K562 (cell line): ENCODE data around the gene AMFR. TPM values are rescaled to one million over a fixed set of nuclear protein-coding genes. Genes with fewer than 3 reads are reported as not detected.

Source experiments
- GTF2E2 ChIP-seq: fragments of 200-800 bp; sonication (Bioruptor generic); IDR thresholded peaks from 2 replicates; pipeline ENCODE4 v1.6.1; 2016; ENCODE audit warnings: missing genetic modification characterization, missing compliant biosample characterization
- GTF2F1 ChIP-seq: IDR thresholded peaks from 2 replicates; pipeline ENCODE4 v1.6.1; 2011; ENCODE audit warnings: low read depth, low read length, improper control_type of control experiment
- JUND ChIP-seq, 2 experiments: IDR thresholded peaks; 2 replicates in 1 of 2; 3 replicates in 1 of 2; pipeline ENCODE4 v1.6.1; 2011; ENCODE audit warnings: borderline replicate concordance in 2 of 2, low read depth in 2 of 2, low read length in 2 of 2, improper control_type of control experiment in 1 of 2, missing biosample characterization in 1 of 2, missing genetic modification characterization in 1 of 2, missing genetic modification reagents in 1 of 2
- MAZ ChIP-seq, 2 experiments: fragments of 450-650 bp in 1 of 2; sonication (generic) in 1 of 2; formaldehyde crosslinking; IDR thresholded peaks in 1 of 2; conservative IDR thresholded peaks in 1 of 2; 2 replicates each; pipeline versions ENCODE4 v1.4.0 to v1.5.0; 2020; ENCODE audit warnings: mild to moderate bottlenecking in 1 of 2, missing genetic modification reagents in 1 of 2
- PCBP2 ChIP-seq: fragments of 200-400 bp; formaldehyde crosslinking; IDR thresholded peaks from 2 replicates; pipeline ENCODE4 v1.6.1; 2018; ENCODE audit warnings: low read length, low read depth, mild to moderate bottlenecking, moderate library complexity; ENCODE audit not compliant: poor library complexity, severe bottlenecking
- SIX5 ChIP-seq, 2 experiments: IDR thresholded peaks; 2 replicates each; pipeline ENCODE4 v1.6.1; 2011; ENCODE audit warnings: low read length in 2 of 2, borderline replicate concordance in 1 of 2, low read depth in 1 of 2, mild to moderate bottlenecking in 1 of 2, moderate library complexity in 1 of 2; ENCODE audit not compliant: insufficient read depth in 1 of 2
- STAG1 ChIP-seq: sonication (generic); formaldehyde crosslinking; IDR thresholded peaks from 2 replicates; pipeline ENCODE4 v1.5.0; 2020; ENCODE audit warnings: missing genetic modification reagents, borderline replicate concordance
- VEZF1 ChIP-seq: fragments of 200-800 bp; sonication (Bioruptor generic); IDR thresholded peaks from 2 replicates; pipeline ENCODE4 v1.6.1; 2017; ENCODE audit warnings: missing genetic modification characterization, missing compliant biosample characterization
- ZBTB7A ChIP-seq: IDR thresholded peaks from 2 replicates; pipeline ENCODE4 v1.6.1; 2011; ENCODE audit warnings: low read depth, mild to moderate bottlenecking, low read length, moderate library complexity, borderline replicate concordance; ENCODE audit not compliant: control insufficient read depth
- polyA plus RNA-seq, 8 experiments: library from polyadenylated mRNA; depleted of rRNA in 4 of 8; stranded (reverse) in 5 of 8; unstranded in 3 of 8; fragments of >200 nt; fragmentation: Nextera tagmentation in 2 of 8; fragmentation: Illumina TruSeq in 1 of 8; extraction: Ambion mirVana in 2 of 8; extraction: Trizol in 1 of 8; gene quantifications; 2 replicates each; pipeline versions ENCODE4 v1.2.1 to v1.2.3, GENCODE V29; 2011 to 2014; ENCODE audit warnings: inconsistent platforms in 1 of 8, missing spikeins in 1 of 8
- total RNA-seq, 7 experiments: library from RNA; depleted of rRNA in 6 of 7; stranded (reverse); fragments of >200 nt in 6 of 7; fragmentation: Illumina TruSeq in 2 of 7; extraction: Trizol in 2 of 7; gene quantifications; 2 replicates each; pipeline versions ENCODE4 v1.2.1 to v1.2.3, GENCODE V29; 2011 to 2021; ENCODE audit warnings: low replicate concordance in 1 of 7
- TF ChIP-seq, protein P1 (sequence below): fragments of 450-650 bp; IDR thresholded peaks from 2 replicates; pipeline ENCODE4 v1.6.1; 2018; ENCODE audit not compliant: partially characterized antibody
- TF ChIP-seq, protein P2 (sequence below), 2 experiments: IDR thresholded peaks; 2 replicates each; pipeline ENCODE4 v1.6.1; 2012; ENCODE audit warnings: improper control_type of control experiment in 2 of 2, low read depth in 2 of 2, low read length in 2 of 2, borderline replicate concordance in 1 of 2
- TF ChIP-seq, protein P3 (sequence below): fragments of 250-450 bp; sonication (Bioruptor Pico); IDR thresholded peaks from 2 replicates; pipeline ENCODE4 v1.4.0; 2020; ENCODE audit warnings: mild to moderate bottlenecking, moderate library complexity

AMFR gene
- total and polyA plus RNA-seq, 9 of the 15 experiments (the other 6 are each of a cell fraction or from before 2014, with no cell fraction given) = 15.6 to 113 (median 58.4) TPM

DNA sequence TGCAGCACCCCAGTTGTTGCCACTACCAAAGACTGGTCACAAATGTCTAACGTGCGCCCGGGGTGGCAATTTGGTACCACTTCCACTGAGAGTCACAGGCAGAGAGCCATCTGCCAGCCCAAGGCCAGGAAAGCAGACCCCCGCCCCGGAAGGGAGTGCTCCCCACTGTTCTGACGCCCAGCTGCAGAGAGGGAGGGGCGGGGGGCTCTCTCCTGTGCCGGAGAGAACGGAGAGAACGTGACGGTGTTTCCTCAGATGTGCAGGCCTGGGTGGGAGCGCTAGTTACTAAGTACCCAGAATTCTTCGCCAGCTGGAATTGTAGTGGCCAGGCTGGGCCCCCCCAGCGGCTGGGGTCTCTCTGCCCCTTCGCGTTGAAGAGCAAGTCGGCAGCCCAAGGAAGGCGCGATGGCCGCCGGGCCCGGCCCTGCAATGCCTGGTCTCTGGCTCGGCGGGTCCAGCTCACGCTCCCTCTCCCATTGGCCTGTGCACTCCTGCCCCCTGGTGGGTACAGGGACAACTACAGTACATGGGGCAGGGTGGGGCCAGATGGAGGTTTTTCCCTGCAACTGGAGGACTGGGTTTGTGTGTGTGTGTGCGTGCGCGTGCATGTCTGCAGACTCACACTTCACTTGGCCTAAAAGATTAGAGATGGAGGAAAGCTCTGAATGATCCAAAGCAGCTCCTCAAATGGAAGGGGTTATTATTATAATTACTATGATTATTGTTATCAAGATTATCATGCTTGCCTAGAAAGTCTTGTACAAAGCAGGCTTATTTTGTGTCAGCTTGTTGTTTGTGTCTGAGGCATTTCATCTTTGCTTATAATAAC lies 107.1 kb downstream of the AMFR start (continued):
- TF ChIP-seq, protein P1, sequence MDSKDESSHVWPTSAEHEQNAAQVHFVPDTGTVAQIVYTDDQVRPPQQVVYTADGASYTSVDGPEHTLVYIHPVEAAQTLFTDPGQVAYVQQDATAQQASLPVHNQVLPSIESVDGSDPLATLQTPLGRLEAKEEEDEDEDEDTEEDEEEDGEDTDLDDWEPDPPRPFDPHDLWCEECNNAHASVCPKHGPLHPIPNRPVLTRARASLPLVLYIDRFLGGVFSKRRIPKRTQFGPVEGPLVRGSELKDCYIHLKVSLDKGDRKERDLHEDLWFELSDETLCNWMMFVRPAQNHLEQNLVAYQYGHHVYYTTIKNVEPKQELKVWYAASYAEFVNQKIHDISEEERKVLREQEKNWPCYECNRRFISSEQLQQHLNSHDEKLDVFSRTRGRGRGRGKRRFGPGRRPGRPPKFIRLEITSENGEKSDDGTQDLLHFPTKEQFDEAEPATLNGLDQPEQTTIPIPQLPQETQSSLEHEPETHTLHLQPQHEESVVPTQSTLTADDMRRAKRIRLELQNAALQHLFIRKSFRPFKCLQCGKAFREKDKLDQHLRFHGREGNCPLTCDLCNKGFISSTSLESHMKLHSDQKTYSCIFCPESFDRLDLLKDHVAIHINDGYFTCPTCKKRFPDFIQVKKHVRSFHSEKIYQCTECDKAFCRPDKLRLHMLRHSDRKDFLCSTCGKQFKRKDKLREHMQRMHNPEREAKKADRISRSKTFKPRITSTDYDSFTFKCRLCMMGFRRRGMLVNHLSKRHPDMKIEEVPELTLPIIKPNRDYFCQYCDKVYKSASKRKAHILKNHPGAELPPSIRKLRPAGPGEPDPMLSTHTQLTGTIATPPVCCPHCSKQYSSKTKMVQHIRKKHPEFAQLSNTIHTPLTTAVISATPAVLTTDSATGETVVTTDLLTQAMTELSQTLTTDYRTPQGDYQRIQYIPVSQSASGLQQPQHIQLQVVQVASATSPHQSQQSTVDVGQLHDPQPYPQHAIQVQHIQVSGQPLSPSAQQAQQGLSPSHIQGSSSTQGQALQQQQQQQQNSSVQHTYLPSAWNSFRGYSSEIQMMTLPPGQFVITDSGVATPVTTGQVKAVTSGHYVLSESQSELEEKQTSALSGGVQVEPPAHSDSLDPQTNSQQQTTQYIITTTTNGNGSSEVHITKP = no peak
- TF ChIP-seq, protein P2, sequence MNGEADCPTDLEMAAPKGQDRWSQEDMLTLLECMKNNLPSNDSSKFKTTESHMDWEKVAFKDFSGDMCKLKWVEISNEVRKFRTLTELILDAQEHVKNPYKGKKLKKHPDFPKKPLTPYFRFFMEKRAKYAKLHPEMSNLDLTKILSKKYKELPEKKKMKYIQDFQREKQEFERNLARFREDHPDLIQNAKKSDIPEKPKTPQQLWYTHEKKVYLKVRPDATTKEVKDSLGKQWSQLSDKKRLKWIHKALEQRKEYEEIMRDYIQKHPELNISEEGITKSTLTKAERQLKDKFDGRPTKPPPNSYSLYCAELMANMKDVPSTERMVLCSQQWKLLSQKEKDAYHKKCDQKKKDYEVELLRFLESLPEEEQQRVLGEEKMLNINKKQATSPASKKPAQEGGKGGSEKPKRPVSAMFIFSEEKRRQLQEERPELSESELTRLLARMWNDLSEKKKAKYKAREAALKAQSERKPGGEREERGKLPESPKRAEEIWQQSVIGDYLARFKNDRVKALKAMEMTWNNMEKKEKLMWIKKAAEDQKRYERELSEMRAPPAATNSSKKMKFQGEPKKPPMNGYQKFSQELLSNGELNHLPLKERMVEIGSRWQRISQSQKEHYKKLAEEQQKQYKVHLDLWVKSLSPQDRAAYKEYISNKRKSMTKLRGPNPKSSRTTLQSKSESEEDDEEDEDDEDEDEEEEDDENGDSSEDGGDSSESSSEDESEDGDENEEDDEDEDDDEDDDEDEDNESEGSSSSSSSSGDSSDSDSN (IDR thresholded peaks at IDR 0.05; ENCODE audit: borderline replicate concordance in 1 of 2, low read depth in 2 of 2, low read length in 2 of 2) = 0 out of 4 replicates have a peak, but pooled peaks of 1 of the 2 experiments have one; percentile 46
- TF ChIP-seq MAZ (CRISPR knock-in tag; conservative IDR thresholded peaks at IDR 0.05 in 1 of 2, IDR thresholded peaks at IDR 0.05 in 1 of 2) = peak; percentile 48 to 92; a peak in 3 of 4 replicates
- TF ChIP-seq ZBTB7A = no peak
- TF ChIP-seq JUND (IDR thresholded peaks at IDR 0.05; ENCODE audit: borderline replicate concordance, low read depth, low read length) = 0 out of 2 replicates have a peak, but pooled peaks have one; percentile 18
- TF ChIP-seq JUND (tag; IDR thresholded peaks at IDR 0.05; ENCODE audit: borderline replicate concordance, low read depth, low read length) = no peak; the same call in 2 of the 3 replicates
- TF ChIP-seq STAG1 (CRISPR knock-in tag) = peak; percentile 75; the same call in 1 of the 2 replicates
- TF ChIP-seq SIX5 (IDR thresholded peaks at IDR 0.05; ENCODE audit: borderline replicate concordance in 1 of 2, insufficient read depth in 1 of 2, low read depth in 1 of 2, low read length in 2 of 2) = no peak
- TF ChIP-seq GTF2F1 = no peak
- TF ChIP-seq VEZF1 (CRISPR knock-in tag) = peak; percentile 61
- TF ChIP-seq PCBP2 = no peak
- TF ChIP-seq GTF2E2 (tag) = no peak
- TF ChIP-seq, protein P3, sequence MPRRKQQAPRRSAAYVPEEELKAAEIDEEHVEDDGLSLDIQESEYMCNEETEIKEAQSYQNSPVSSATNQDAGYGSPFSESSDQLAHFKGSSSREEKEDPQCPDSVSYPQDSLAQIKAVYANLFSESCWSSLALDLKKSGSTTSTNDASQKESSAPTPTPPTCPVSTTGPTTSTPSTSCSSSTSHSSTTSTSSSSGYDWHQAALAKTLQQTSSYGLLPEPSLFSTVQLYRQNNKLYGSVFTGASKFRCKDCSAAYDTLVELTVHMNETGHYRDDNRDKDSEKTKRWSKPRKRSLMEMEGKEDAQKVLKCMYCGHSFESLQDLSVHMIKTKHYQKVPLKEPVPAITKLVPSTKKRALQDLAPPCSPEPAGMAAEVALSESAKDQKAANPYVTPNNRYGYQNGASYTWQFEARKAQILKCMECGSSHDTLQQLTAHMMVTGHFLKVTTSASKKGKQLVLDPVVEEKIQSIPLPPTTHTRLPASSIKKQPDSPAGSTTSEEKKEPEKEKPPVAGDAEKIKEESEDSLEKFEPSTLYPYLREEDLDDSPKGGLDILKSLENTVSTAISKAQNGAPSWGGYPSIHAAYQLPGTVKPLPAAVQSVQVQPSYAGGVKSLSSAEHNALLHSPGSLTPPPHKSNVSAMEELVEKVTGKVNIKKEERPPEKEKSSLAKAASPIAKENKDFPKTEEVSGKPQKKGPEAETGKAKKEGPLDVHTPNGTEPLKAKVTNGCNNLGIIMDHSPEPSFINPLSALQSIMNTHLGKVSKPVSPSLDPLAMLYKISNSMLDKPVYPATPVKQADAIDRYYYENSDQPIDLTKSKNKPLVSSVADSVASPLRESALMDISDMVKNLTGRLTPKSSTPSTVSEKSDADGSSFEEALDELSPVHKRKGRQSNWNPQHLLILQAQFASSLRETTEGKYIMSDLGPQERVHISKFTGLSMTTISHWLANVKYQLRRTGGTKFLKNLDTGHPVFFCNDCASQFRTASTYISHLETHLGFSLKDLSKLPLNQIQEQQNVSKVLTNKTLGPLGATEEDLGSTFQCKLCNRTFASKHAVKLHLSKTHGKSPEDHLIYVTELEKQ (CRISPR knock-in tag) = no peak
